Measurements from ENCODE around the gene CD300A.

The CD300A gene

DNA sequence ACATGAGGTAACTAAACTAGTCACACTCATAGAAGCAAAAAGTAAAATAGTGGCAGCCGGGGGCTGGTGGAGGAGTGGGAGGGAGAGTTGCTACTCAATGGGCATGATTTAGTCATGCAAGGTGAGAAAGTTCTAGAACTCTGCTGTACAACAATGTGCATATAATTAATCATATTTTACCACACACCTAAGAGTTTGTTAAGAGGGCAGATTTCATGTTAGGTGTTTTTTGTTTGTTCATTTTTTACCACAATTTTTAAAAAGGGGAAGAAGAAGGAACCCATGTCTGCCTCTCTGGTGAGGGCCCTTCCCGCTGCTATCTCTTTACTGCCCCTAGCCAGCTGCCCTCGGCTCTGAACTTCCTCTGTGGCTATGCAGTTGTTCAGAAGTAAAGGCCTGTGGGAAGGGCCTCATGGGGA lies 53.6 kb downstream of the CD300A start:
- DNase-seq: no peak
- TF ChIP-seq GATA1 (IDR thresholded peaks at IDR 0.05; ENCODE audit: low read depth, low read length) (no peak), POLR2A (IDR thresholded peaks at IDR 0.05; ENCODE audit: low read length) (no peak)

DNA sequence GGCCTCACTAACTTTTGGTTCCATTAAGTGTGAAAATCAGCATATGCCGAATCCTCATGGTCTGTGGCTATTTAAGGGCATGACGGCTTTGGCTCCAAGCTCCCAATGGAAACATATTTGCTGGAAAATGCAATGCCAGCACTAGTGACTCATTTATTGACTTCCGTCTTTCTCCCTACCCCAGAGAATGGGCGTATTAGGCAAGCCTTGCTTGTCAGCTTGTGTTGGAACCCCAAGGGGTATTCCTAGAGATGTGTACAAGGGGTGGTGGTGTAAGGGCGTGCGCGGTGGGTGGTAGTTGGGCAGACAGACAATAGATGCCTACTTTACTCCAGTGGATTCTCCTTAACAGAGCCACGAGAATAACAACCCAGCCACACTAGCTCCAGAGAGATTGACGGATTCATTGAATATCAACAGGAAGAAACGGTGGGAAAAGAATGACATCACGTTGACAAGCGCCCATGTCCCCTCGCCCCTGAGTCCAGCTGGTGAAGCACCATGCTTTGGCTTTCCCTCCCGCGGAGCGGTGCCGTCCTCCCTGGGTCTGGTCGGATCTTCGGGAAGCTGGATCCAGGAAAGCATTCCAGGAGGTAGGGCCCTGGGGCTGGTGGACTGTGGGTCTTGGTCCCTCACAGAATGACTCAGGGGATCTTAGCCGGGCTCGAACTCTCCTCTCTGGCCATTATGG lies 54.5 kb downstream of the CD300A start:
- no peak for TF ChIP-seq POLR2A (IDR thresholded peaks at IDR 0.05; ENCODE audit: low read length)
- no peak for TF ChIP-seq GATA1 (IDR thresholded peaks at IDR 0.05; ENCODE audit: low read depth, low read length)
- DNase-seq: no peak

DNA sequence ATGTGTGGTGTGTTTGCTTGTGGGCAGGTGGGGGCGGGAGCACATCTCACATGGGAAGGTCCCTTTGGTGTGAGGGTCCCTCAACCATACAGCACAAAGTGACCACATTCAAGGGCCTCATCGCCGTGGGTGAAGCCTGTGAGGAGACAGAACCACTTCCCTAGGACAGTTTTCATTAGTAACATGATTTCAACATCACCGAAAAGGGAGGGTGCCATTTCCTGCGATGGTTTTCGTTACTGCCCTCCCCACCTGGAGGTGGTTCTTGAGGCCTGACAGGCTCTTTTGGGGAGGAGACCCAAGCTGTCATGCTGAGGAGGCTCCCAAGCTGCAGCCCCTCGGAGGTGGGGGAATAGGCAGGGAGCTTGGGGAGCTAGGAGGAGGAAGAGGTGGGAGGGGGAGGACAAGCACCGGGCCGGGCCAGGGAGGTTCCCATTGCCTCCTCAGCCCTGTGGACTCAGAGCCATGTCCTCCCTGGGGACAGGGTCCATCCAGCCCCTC lies 55.3 kb downstream of the CD300A start:
- no peak for DNase-seq
- TF ChIP-seq POLR2A (IDR thresholded peaks at IDR 0.05; ENCODE audit: low read length) (no peak), GATA1 (IDR thresholded peaks at IDR 0.05; ENCODE audit: low read depth, low read length) (no peak)

DNA sequence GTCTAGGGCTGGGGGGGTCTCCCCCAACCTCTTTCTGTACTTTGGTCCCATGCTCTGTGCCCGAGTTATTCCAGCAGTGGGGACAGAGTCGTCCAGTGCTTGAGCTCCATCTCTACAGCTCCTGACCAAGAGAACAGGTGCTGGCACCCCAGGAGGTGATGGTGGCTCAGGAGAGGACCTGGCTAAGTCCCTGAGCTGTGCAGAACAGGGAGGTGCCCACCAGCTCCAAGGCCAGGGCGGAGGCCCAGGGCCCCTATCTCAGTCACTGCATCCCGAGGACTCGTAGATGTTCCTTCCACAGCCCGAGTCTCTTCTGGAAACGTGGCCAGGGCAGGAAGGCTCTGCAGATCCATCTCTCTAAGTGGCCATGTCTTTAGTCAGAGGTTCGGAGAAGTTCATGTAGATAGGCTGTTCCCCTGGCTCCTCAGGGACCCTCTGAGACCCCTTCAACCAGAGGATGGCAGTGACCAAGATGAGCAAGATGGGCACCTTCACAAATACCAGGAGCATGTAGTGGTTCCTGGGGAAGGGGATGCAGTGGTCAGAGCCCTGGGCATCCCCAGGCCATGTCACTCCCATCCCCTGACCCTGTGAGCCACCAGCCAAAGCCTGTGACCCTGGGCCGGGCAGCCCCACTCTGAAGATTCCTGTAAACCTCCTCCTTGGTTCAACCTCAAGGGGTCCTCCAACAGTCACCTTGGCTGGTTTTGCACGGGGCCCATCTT lies 56.1 kb downstream of the CD300A start:
- no peak for TF ChIP-seq GATA1 (IDR thresholded peaks at IDR 0.05; ENCODE audit: low read depth, low read length)
- no peak for TF ChIP-seq POLR2A (IDR thresholded peaks at IDR 0.05; ENCODE audit: low read length)
- no peak for DNase-seq

DNA sequence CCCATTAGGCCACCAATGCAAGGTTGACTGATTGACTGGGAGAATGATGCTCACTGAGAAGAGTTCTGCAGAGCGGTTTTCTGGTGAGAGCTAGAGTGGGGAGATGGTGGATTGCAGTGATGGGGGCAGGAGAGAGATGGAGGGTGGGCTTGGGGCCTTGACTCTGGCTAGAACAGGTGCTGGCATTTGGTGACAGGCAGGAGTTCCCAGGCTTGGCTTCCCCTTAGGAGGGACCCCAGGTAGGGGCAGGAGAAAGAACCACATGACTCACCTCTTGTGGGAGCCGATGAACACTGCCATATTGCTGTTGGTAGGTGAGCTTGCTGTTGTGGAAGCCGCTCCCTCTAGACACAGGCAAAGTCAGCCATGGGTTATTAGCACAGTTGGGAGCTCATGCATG lies 56.9 kb downstream of the CD300A start:
- TF ChIP-seq POLR2A (IDR thresholded peaks at IDR 0.05; ENCODE audit: low read length): no peak
- TF ChIP-seq GATA1 (IDR thresholded peaks at IDR 0.05; ENCODE audit: low read depth, low read length): no peak
- no peak for DNase-seq

DNA sequence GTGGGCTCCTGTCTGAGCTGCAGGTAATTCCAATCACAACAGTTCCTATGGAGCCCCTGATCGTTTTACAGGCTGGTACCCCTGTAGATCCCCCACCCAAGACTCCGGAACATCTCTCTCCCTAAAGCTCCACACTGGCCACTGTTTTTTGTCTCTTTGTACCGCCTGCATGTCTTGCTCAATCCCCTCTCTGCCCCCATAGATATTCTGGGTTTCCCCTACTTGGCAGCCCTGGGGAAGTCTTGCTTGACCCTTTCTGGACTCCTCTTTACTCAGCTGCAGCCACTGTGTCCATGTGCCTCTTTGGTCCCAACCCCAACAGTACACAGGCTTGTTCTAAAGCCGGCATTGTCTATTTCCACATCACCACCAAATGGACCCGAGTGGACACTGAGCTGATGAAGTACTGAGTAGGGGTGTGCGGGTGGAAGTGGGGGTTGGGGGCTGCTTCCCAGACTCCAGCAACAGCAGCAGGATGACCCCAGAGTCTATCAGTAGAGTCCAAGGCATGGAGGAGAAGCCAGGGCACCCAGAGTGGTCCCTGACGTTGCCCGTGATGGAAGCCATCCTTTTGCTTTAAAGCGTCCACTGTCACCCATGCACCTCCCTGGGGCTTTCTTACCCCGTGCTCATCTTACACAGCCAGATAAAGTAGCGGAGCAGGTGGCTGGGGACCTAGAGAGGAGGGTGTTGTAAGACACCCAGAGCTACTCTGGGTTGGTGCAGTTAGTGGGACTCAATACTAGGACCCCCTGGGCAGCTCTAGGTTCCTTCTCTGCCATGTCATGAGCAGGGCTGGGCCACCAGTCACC lies 58.4 kb downstream of the CD300A start:
- TF ChIP-seq GATA1 (IDR thresholded peaks at IDR 0.05; ENCODE audit: low read depth, low read length): no peak
- TF ChIP-seq POLR2A (IDR thresholded peaks at IDR 0.05; ENCODE audit: low read length): no peak
- DNase-seq: no peak

DNA sequence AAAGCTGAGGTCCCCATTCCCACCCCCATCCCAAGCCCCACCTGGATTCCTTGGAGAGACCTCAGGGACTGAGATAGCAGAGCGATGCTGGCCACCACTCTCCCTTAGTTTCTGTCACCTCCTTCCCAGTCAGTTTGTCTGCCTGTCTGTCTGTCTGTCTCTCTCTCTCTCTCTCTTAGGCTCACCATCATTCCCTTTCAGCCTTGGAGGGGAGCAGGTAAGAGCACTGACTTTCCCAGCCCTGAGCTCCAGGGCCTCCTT lies 59.0 kb downstream of the CD300A start:
- DNase-seq: no peak
- TF ChIP-seq POLR2A (IDR thresholded peaks at IDR 0.05; ENCODE audit: low read length) (no peak), GATA1 (IDR thresholded peaks at IDR 0.05; ENCODE audit: low read depth, low read length) (no peak)

DNA sequence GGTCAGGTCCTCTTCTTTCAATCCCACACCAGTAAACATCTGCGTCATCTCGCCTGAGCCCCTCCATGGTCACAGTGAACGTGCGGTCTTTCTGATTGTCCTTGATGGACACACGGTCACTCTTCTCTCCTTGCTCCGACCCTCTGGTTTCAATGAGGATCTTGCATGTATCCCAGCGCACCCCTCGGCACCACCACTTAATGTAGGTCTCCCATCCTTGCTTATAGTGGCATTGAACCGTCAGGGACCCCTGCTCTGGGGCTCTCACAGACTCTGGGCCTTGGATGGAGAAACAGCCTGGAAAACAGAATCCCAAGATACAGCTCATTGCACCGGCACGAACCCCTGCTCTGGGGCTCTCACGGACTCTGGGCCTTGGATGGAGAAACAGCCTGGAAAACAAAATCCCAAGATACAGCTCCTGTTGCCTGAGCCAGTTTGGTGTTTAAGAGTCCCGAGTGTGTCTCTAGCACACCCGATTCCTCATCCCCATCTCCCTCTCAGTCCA lies 59.4 kb downstream of the CD300A start:
- DNase-seq: no peak
- TF ChIP-seq GATA1 (IDR thresholded peaks at IDR 0.05; ENCODE audit: low read depth, low read length) (no peak), POLR2A (IDR thresholded peaks at IDR 0.05; ENCODE audit: low read length) (no peak)

DNA sequence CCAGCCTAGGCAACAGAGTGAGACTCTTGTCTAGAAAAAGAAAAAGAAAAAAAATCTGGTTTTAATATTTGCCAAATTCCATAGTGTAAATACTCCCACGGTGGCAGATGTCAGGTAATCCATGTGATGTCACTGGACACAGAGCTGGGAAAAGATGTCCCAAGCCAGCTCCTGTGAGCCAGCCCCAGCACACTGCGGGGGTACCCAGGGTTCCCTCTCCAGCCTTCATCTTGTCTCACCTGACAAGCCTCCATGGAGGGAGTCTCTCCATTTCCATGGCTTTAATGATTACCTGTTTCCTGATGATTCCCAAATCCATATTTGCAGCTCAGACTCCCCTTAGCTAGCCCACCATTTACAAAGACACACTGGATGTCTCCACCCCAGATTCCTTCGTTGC lies 60.2 kb downstream of the CD300A start:
- TF ChIP-seq POLR2A (IDR thresholded peaks at IDR 0.05; ENCODE audit: low read length) (no peak), GATA1 (IDR thresholded peaks at IDR 0.05; ENCODE audit: low read depth, low read length) (no peak)
- DNase-seq: no peak

DNA sequence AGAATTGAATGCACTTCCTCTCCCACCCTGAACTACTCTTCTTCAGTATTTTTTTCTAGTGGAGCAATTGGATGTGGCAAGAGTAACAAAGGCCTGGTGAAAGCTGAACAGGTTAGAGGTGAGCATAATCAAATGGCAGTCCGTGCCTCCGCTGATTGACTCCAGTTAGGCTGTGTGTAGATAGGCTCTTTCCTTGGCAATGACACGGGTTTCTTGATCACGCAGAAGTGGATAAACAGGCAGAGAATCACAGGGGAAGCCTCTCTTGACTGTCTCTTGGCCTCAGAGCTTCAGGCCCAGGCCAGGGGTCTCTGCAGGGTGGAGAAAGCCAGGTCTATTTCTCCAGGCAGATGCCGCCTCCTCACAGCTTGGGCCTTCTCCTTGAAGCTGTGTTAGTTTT lies 60.6 kb downstream of the CD300A start:
- DNase-seq: no peak
- TF ChIP-seq POLR2A (IDR thresholded peaks at IDR 0.05; ENCODE audit: low read length) (no peak), GATA1 (IDR thresholded peaks at IDR 0.05; ENCODE audit: low read depth, low read length) (no peak)

DNA sequence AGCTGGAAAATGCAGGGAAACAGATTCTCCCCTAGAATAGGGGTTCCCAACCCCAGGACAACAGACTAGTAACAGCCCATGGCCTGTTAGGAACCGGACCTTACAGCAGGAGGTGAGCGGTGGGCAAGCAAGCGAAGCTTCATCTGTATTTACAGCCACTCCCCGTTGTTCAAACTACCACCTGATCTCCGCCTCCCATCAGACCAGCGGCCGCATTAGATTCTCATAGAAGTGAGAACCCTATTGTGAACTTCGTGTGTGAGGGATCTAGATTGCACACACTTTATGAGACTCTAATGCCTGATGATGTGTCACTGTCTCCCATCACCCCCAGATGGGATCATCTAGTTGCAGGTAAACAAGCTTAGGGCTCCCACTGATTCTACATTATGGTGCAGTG lies 61.3 kb downstream of the CD300A start:
- DNase-seq: no peak
- TF ChIP-seq POLR2A (IDR thresholded peaks at IDR 0.05; ENCODE audit: low read length): no peak
- no peak for TF ChIP-seq GATA1 (IDR thresholded peaks at IDR 0.05; ENCODE audit: low read depth, low read length)

DNA sequence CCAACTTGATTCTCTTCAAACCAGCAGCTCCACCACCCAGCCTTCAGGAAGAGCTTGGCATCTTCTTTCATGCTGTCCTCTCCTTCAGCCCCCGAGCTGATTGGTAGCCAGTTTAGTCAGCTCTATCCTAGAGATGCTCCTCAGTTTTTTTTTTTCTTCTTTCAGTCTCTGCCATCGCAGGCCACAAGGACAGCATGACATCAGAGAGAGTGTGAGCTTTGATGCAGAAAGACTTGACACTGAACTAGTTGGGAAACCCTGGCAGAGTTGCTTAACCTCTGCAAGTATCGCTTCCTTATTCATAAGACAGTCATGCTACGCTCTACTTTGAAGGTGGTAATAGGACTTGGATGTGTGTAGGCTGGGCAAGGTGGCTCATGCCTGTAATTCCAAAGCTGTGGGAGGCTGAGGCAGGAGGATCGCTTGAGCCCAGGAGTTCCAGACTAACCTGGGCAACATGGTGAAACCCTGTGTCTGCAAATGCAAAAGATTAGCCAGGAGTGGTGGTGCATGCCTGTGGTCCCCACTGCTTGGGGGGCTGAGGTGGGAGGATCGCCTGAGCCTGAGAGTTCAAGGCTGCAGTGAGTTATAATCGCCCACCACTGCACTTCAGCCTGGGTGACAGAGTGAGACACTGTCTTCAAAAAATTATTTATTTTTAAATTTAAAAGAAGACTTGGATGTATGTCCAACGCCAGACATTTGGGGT lies 62.2 kb downstream of the CD300A start:
- no peak for DNase-seq
- TF ChIP-seq GATA1 (IDR thresholded peaks at IDR 0.05; ENCODE audit: low read depth, low read length) (no peak), POLR2A (IDR thresholded peaks at IDR 0.05; ENCODE audit: low read length) (no peak)

DNA sequence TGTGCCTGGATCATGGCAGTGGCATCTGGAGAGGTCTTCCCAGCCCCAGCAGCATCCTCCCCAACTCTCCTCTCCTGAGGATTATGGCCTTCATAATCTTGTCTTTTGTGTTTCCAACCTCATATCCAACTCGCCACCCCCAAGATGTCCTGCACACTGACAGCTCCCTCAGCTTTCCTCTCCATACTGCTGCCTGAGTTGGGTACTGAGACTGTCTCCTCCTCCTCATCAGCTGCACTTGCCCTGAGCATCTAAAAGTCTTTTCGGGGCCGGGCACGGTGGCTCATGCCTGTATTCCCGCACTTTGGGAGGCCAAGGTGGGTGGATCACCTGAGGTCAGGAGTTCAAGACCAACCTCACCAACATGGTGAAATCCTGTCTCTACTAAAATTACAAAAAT lies 62.8 kb downstream of the CD300A start:
- no peak for DNase-seq
- no peak for TF ChIP-seq GATA1 (IDR thresholded peaks at IDR 0.05; ENCODE audit: low read depth, low read length)
- no peak for TF ChIP-seq POLR2A (IDR thresholded peaks at IDR 0.05; ENCODE audit: low read length)

DNA sequence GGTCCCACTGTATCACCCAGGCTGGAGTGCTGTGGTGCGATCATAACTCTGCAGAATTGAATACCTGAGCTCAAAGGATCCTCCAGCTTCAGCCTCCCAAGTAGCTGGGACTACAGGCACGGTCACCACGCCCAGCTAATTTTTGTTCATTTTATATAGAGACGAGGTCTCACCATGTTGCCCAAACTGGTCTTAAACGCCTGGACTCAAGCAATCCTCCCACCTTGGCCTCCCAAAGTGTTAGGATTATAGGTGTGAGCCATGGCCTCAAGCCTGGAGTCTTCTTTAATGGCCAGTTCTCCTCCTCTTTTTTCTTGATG lies 64.4 kb downstream of the CD300A start:
- no peak for DNase-seq
- TF ChIP-seq POLR2A (IDR thresholded peaks at IDR 0.05; ENCODE audit: low read length): no peak
- TF ChIP-seq GATA1 (IDR thresholded peaks at IDR 0.05; ENCODE audit: low read depth, low read length): no peak

Data from erythroblast (primary cell).